ENCODE data around the gene CHST2. TPM values are rescaled to one million over a fixed set of nuclear protein-coding genes. Genes with fewer than 3 reads are reported as not detected.

Gene CHST2
- total and polyA plus RNA-seq, 2 donors (not counting 3 experiments of a cell fraction or from before 2014, with no cell fraction given), result 4.3 to 6.5 TPM

DNA sequence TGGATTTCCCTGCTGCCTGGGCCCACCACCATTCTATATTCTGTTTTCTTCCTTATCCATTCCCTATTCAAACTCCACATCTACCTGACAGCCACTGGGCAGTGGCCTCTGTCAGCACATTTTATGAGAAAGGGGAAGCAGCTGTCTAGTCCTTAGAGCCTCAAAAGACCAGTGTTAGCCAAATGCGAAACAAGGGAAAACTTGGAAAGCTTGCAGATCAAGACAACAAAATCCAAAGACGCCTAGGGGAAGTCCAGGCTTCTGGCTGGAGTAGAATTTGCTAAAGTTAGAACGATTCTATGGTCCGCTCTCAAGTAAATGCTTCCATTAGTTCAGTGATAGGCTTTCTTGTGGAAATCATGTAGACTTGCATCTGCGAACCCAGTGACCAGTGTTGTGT is 39.4 kb upstream of the CHST2 start:
- H3K4me3 ChIP-seq (replicated peaks in 1 of 3; ENCODE audit: insufficient read depth in 1 of 3, low read depth in 1 of 3, low read length in 3 of 3), result no peak overlapping the region
- POLR2A ChIA-PET, result no interaction called here
- no TSS peak for BruUV-seq (replicated peaks)
- H3K79me2 ChIP-seq (ENCODE audit: control insufficient read depth, insufficient read depth, low read length), result no peaks in the 10 kb centered on the region
- no peak for FAIRE-seq
- dilution Hi-C loops (cut with MboI; ENCODE audit: extremely low pct_ligation_motif_present, low sequenced_read_pairs) (no loop called here), intact Hi-C loops (cut with micrococcal nuclease) (no loop called here)
- H3K9me3 ChIP-seq (replicated peaks; ENCODE audit: control insufficient read depth, insufficient read depth, low read length), result no peaks in the 10 kb centered on the region
- H2AFZ ChIP-seq (ENCODE audit: low read depth, low read length), result no peak overlapping the region
- peaks cover 1% of the 10 kb centered on the region for H3K4me1 ChIP-seq (ENCODE audit: control insufficient read depth, extremely low read depth, insufficient read depth, low read length)
- H3K36me3 ChIP-seq (ENCODE audit: control insufficient read depth in 2 of 2, extremely low read depth in 1 of 2, insufficient read depth in 2 of 2, low read length in 2 of 2), result no peaks in the 10 kb centered on the region
- no peak overlapping the region for H3K27ac ChIP-seq (ENCODE audit: insufficient read depth, low read depth, low read length)
- no peak overlapping the region for H3K9ac ChIP-seq (replicated peaks; ENCODE audit: extremely low read depth, insufficient read depth, low read length)
- no peaks in the 10 kb centered on the region for H3K9me1 ChIP-seq (replicated peaks; ENCODE audit: control insufficient read depth, extremely low read depth, insufficient read depth, low read length)
- no peak for DNase-seq (ENCODE audit: low read depth, low spot score)
- CTCF ChIA-PET, result no interaction called here
- TF ChIP-seq POLR2A (IDR thresholded peaks at IDR 0.05; ENCODE audit: low read depth, low read length) (no peak), EZH2 (IDR thresholded peaks at IDR 0.05; ENCODE audit: borderline replicate concordance, low read depth, low read length, severe bottlenecking) (no peak), POLR2AphosphoS5 (IDR thresholded peaks at IDR 0.05; ENCODE audit: insufficient read depth, low read depth, low read length) (no peak), MYC (IDR thresholded peaks at IDR 0.05; ENCODE audit: low read depth, low read length) (no peak), JUN (IDR thresholded peaks at IDR 0.05; ENCODE audit: borderline replicate concordance, insufficient read depth, insufficient read length, low read depth) (no peak), FOS (IDR thresholded peaks at IDR 0.05; ENCODE audit: borderline replicate concordance, insufficient read depth, low read length) (no peak), GATA2 (IDR thresholded peaks at IDR 0.05; ENCODE audit: insufficient read depth, insufficient read length, low read depth, low read length) (no peak)
- TF ChIP-seq, protein P1, sequence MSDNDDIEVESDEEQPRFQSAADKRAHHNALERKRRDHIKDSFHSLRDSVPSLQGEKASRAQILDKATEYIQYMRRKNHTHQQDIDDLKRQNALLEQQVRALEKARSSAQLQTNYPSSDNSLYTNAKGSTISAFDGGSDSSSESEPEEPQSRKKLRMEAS (IDR thresholded peaks at IDR 0.05; ENCODE audit: insufficient read depth, insufficient read length), result no peak
- TF ChIP-seq, protein P2, sequence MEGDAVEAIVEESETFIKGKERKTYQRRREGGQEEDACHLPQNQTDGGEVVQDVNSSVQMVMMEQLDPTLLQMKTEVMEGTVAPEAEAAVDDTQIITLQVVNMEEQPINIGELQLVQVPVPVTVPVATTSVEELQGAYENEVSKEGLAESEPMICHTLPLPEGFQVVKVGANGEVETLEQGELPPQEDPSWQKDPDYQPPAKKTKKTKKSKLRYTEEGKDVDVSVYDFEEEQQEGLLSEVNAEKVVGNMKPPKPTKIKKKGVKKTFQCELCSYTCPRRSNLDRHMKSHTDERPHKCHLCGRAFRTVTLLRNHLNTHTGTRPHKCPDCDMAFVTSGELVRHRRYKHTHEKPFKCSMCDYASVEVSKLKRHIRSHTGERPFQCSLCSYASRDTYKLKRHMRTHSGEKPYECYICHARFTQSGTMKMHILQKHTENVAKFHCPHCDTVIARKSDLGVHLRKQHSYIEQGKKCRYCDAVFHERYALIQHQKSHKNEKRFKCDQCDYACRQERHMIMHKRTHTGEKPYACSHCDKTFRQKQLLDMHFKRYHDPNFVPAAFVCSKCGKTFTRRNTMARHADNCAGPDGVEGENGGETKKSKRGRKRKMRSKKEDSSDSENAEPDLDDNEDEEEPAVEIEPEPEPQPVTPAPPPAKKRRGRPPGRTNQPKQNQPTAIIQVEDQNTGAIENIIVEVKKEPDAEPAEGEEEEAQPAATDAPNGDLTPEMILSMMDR (IDR thresholded peaks at IDR 0.05; ENCODE audit: extremely low read depth in 1 of 2, insufficient read depth in 1 of 2, low read depth in 1 of 2, low read length in 2 of 2), result no peak
- H3K27me3 ChIP-seq (ENCODE audit: control insufficient read depth in 2 of 2, insufficient read depth in 2 of 2, low read length in 2 of 2), result no peaks in the 10 kb centered on the region
- H4K20me1 ChIP-seq (replicated peaks; ENCODE audit: control insufficient read depth, extremely low read depth, insufficient read depth, low read length), result no peaks in the 10 kb centered on the region
- no peak overlapping the region for H3K4me2 ChIP-seq (ENCODE audit: insufficient read depth, low read length)

All from endothelial cell of umbilical vein (primary cell).